ENCODE measurements around the gene LRRC8B.

Gene LRRC8B

GRCh38 chr1:89578151-89578550 is 53.5 kb downstream of the LRRC8B start:
- Mint-ChIP-seq H3K36me3 (ENCODE audit: low read depth) (peaks cover 47% of the 10 kb centered on the region), H3K4me1 (no peaks in the 10 kb centered on the region), H3K27ac (no peak overlapping the region), H3K4me3 (no peak overlapping the region), H3K9me3 (no peaks in the 10 kb centered on the region), H3K27me3 (ENCODE audit: low read depth, poor library complexity) (no peaks in the 10 kb centered on the region)
- TF ChIP-seq CTCF (IDR thresholded peaks at IDR 0.05): no peak
- no peak for DNase-seq

- Mint-ChIP-seq H3K36me3 (ENCODE audit: low read depth) (peaks cover 48% of the 10 kb centered on the region), H3K4me1 (no peaks in the 10 kb centered on the region), H3K27ac (no peak overlapping the region), H3K27me3 (ENCODE audit: low read depth, poor library complexity) (no peaks in the 10 kb centered on the region), H3K4me3 (no peak overlapping the region), H3K9me3 (no peaks in the 10 kb centered on the region)
- no peak for TF ChIP-seq CTCF (IDR thresholded peaks at IDR 0.05)
- no peak for DNase-seq
Measured at GRCh38 chr1:89578946-89579684, 54.5 kb downstream of the LRRC8B start.

GRCh38 chr1:89580036-89580435 is 55.4 kb downstream of the LRRC8B start:
- peaks cover 49% of the 10 kb centered on the region for H3K36me3 Mint-ChIP-seq (ENCODE audit: low read depth)
- TF ChIP-seq CTCF (IDR thresholded peaks at IDR 0.05): no peak
- no peak overlapping the region for H3K27ac Mint-ChIP-seq
- H3K4me1 Mint-ChIP-seq: no peaks in the 10 kb centered on the region
- H3K4me3 Mint-ChIP-seq: no peak overlapping the region
- no peaks in the 10 kb centered on the region for H3K9me3 Mint-ChIP-seq
- DNase-seq: no peak
- H3K27me3 Mint-ChIP-seq (ENCODE audit: low read depth, poor library complexity): no peaks in the 10 kb centered on the region

GRCh38 chr1:89581859-89582258 is 57.2 kb downstream of the LRRC8B start:
- no peak for TF ChIP-seq CTCF (IDR thresholded peaks at IDR 0.05)
- H3K9me3 Mint-ChIP-seq: no peaks in the 10 kb centered on the region
- no peaks in the 10 kb centered on the region for H3K27me3 Mint-ChIP-seq (ENCODE audit: low read depth, poor library complexity)
- no peak for DNase-seq
- H3K36me3 Mint-ChIP-seq (ENCODE audit: low read depth): peaks cover 41% of the 10 kb centered on the region
- H3K4me1 Mint-ChIP-seq: no peaks in the 10 kb centered on the region
- H3K27ac Mint-ChIP-seq: no peak overlapping the region
- H3K4me3 Mint-ChIP-seq: no peak overlapping the region

- no peak overlapping the region for H3K27ac Mint-ChIP-seq
- H3K36me3 Mint-ChIP-seq (ENCODE audit: low read depth): peaks cover 41% of the 10 kb centered on the region
- H3K4me3 Mint-ChIP-seq: no peak overlapping the region
- no peaks in the 10 kb centered on the region for H3K9me3 Mint-ChIP-seq
- no peak for TF ChIP-seq CTCF (IDR thresholded peaks at IDR 0.05)
- no peak for DNase-seq
- no peaks in the 10 kb centered on the region for H3K4me1 Mint-ChIP-seq
- no peaks in the 10 kb centered on the region for H3K27me3 Mint-ChIP-seq (ENCODE audit: low read depth, poor library complexity)
Measured at GRCh38 chr1:89582571-89582970, 57.9 kb downstream of the LRRC8B start.

GRCh38 chr1:89584211-89584610 is 59.6 kb downstream of the LRRC8B start:
- H3K27ac Mint-ChIP-seq: no peak overlapping the region
- no peaks in the 10 kb centered on the region for H3K27me3 Mint-ChIP-seq (ENCODE audit: low read depth, poor library complexity)
- no peaks in the 10 kb centered on the region for H3K9me3 Mint-ChIP-seq
- TF ChIP-seq CTCF (IDR thresholded peaks at IDR 0.05): no peak
- no peaks in the 10 kb centered on the region for H3K4me1 Mint-ChIP-seq
- H3K36me3 Mint-ChIP-seq (ENCODE audit: low read depth): peaks cover 41% of the 10 kb centered on the region
- no peak overlapping the region for H3K4me3 Mint-ChIP-seq
- no peak for DNase-seq

Measured in nephron progenitor cell (in vitro differentiated cells).